Keratinocyte (primary cell): Measurements from ENCODE around the gene ATE1.

Experiments used
- EZH2 ChIP-seq: IDR thresholded peaks from one replicate; pipeline ENCODE4 v1.6.1; 2012; ENCODE audit warnings: inconsistent platforms, mild to moderate bottlenecking, low read length, moderate library complexity
- TF ChIP-seq, protein P1 (sequence below), 3 experiments: IDR thresholded peaks in 1 of 3; conservative IDR thresholded peaks in 1 of 3; optimal IDR thresholded peaks in 1 of 3; 2 replicates in 2 of 3; 3 replicates in 1 of 3; pipeline versions ENCODE3 to v1.5.1; 2011; ENCODE audit warnings: low read length in 3 of 3, mild to moderate bottlenecking in 3 of 3, moderate library complexity in 2 of 3, control low read depth in 1 of 3, inconsistent platforms in 1 of 3; ENCODE audit not compliant: insufficient read depth in 2 of 3; ENCODE audit errors: extremely low read depth in 1 of 3

DNA sequence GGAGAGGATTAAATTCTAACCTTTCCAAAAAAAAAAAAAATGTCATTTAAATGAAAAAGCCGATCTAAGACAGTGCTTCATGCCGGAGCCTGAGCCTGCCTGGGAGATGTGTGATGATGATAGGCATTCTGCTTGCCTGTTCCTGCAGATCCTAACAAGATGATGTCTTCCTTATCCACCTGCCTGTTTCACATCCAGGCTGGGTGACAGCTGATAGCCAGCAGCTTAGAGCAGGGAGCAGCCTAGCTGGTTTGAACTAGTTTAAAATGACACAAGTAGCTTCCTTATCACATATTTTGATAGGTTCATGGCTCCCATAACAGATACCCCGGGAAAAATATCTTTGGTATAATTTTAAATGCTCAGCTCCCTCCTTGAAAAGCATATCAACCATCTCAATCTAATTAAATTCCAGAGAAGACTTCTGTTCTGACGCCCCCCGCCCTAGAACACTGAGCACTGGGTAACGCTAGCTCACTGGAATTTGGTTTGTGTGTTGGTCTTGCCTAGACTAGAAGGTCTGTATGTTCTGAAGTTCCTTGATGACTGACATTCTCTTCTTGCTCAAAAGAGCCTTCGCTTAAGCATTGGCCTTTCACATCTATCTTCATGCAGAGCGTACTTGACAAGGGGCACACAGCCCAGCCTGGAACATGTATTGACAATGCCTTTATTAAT, 232.7 kb downstream of the ATE1 start:
- TF ChIP-seq, protein P1, sequence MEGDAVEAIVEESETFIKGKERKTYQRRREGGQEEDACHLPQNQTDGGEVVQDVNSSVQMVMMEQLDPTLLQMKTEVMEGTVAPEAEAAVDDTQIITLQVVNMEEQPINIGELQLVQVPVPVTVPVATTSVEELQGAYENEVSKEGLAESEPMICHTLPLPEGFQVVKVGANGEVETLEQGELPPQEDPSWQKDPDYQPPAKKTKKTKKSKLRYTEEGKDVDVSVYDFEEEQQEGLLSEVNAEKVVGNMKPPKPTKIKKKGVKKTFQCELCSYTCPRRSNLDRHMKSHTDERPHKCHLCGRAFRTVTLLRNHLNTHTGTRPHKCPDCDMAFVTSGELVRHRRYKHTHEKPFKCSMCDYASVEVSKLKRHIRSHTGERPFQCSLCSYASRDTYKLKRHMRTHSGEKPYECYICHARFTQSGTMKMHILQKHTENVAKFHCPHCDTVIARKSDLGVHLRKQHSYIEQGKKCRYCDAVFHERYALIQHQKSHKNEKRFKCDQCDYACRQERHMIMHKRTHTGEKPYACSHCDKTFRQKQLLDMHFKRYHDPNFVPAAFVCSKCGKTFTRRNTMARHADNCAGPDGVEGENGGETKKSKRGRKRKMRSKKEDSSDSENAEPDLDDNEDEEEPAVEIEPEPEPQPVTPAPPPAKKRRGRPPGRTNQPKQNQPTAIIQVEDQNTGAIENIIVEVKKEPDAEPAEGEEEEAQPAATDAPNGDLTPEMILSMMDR (optimal IDR thresholded peaks at IDR 0.05 in 1 of 3, IDR thresholded peaks at IDR 0.05 in 1 of 3, conservative IDR thresholded peaks at IDR 0.05 in 1 of 3; ENCODE audit: extremely low read depth in 1 of 3, insufficient read depth in 2 of 3, low read length in 3 of 3), result no peak
- TF ChIP-seq EZH2, result no peak
